Measurements from ENCODE around the gene PVRIG. TPM values are rescaled to one million over a fixed set of nuclear protein-coding genes. Genes with fewer than 3 reads are reported as not detected.
"Not testable (repeated sequence)": the region's sequence is repeated elsewhere in the genome, so short reads cannot be mapped to it uniquely, and the experiment has no call there.

Gene PVRIG
- total RNA-seq, 1 experiment from 2014 or later: not detected

DNA sequence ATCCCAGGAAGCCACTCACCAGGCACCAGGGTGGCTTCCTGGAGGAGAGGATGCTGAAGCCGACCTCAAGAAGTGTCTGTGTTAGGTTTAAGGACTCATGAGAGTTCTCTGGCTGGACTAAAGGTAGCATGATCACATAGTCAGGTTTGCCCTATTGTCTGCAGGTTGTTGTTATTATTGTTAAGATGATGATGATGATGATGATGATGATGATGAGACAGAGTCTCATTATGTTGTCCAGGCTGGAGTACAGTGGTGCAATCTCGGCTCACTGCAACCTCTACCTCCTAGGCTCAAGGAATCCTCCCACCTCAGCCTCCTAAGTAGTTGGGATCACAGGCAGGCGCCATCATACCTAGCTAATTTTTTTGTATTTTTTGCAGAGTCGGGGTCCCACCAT, 44.5 kb downstream of the PVRIG start:
- POLR2A ChIA-PET (ENCODE audit: low non-redundant PET): not testable (repeated sequence)

DNA sequence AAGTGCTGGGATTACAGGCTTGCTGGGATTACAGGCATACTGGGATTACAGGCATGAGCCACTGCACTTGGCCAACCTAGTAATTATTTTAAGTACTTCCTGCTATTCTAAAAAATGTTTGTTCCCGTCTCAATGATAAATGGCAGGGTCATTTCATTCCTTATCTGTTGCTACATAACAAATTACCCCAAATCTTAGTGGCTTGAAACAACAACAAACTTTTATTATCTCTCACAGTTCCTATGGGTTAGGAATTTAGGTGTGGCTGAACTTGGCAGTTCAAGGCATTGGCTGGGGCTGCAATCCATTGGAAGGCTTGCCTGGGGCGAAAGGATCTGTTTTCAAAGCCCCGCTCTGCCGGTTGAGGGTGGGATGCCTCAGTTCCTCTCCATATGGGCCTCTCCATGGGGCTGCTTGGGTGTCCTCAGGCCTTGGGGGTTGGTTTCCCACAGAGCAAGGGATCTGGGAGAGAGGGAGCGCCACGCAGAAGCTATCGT, 45.0 kb downstream of the PVRIG start:
- BruUV-seq (replicated peaks); H3K36me3 ChIP-seq (ENCODE audit: insufficient read depth, low read length, poor library complexity, severe bottlenecking); intact Hi-C loops (cut with micrococcal nuclease; ENCODE audit: unreplicated experiment): not testable (repeated sequence)

More for the DNA sequence above, 44.5 kb downstream of the PVRIG start:
- H3K9me3 ChIP-seq (ENCODE audit: low read depth, low read length, poor library complexity, severe bottlenecking); H3K4me3 ChIP-seq (ENCODE audit: low read depth, low read length, poor library complexity, severe bottlenecking); H3K27ac ChIP-seq (ENCODE audit: low read depth, low read length, poor library complexity, severe bottlenecking); intact Hi-C loops (cut with micrococcal nuclease; ENCODE audit: unreplicated experiment); CTCF ChIA-PET; H3K4me1 ChIP-seq (ENCODE audit: insufficient read depth, low read length, poor library complexity, severe bottlenecking); BruUV-seq (replicated peaks); DNase-seq (ENCODE audit: low spot score); H3K36me3 ChIP-seq (ENCODE audit: insufficient read depth, low read length, poor library complexity, severe bottlenecking); H3K27me3 ChIP-seq (replicated peaks; ENCODE audit: insufficient read depth, low read depth, low read length, poor library complexity): not testable (repeated sequence)

DNA sequence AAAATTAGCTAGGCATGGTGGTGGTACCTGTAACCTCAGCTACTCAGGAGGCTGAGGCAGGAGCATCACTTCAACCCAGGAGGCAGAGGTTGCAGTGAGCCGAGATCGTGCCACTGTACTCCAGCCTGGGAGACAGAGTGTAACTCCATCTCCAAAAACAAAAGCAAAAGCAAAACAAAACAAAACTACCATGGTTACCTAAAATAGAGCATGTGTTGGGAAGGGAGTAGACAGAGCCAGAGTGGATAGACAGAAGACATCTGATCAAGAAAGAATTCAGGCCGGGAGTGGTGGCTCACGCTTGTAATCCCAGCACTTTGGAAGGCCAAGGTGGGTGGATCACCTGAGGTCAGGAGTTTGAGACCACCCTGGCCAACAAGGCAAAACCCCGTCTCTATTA, 46.1 kb downstream of the PVRIG start:
- DNase-seq (ENCODE audit: low spot score); H3K27ac ChIP-seq (ENCODE audit: low read depth, low read length, poor library complexity, severe bottlenecking); H3K27me3 ChIP-seq (replicated peaks; ENCODE audit: insufficient read depth, low read depth, low read length, poor library complexity); CTCF ChIA-PET; POLR2A ChIA-PET (ENCODE audit: low non-redundant PET); intact Hi-C loops (cut with micrococcal nuclease; ENCODE audit: unreplicated experiment); H3K4me1 ChIP-seq (ENCODE audit: insufficient read depth, low read length, poor library complexity, severe bottlenecking); H3K9me3 ChIP-seq (ENCODE audit: low read depth, low read length, poor library complexity, severe bottlenecking); H3K36me3 ChIP-seq (ENCODE audit: insufficient read depth, low read length, poor library complexity, severe bottlenecking); H3K4me3 ChIP-seq (ENCODE audit: low read depth, low read length, poor library complexity, severe bottlenecking); BruUV-seq (replicated peaks): not testable (repeated sequence)

More for the DNA sequence above, 45.0 kb downstream of the PVRIG start:
- H3K27me3 ChIP-seq (replicated peaks; ENCODE audit: insufficient read depth, low read depth, low read length, poor library complexity); H3K4me1 ChIP-seq (ENCODE audit: insufficient read depth, low read length, poor library complexity, severe bottlenecking); CTCF ChIA-PET; H3K4me3 ChIP-seq (ENCODE audit: low read depth, low read length, poor library complexity, severe bottlenecking); H3K9me3 ChIP-seq (ENCODE audit: low read depth, low read length, poor library complexity, severe bottlenecking); DNase-seq (ENCODE audit: low spot score); H3K27ac ChIP-seq (ENCODE audit: low read depth, low read length, poor library complexity, severe bottlenecking): not testable (repeated sequence)
- POLR2A ChIA-PET (ENCODE audit: low non-redundant PET): interaction anchor here (0.6 kb wide), 1 partner anchor 9 kb away, joined by 17 read pairs; no protein-coding TSS in a partner anchor

DNA sequence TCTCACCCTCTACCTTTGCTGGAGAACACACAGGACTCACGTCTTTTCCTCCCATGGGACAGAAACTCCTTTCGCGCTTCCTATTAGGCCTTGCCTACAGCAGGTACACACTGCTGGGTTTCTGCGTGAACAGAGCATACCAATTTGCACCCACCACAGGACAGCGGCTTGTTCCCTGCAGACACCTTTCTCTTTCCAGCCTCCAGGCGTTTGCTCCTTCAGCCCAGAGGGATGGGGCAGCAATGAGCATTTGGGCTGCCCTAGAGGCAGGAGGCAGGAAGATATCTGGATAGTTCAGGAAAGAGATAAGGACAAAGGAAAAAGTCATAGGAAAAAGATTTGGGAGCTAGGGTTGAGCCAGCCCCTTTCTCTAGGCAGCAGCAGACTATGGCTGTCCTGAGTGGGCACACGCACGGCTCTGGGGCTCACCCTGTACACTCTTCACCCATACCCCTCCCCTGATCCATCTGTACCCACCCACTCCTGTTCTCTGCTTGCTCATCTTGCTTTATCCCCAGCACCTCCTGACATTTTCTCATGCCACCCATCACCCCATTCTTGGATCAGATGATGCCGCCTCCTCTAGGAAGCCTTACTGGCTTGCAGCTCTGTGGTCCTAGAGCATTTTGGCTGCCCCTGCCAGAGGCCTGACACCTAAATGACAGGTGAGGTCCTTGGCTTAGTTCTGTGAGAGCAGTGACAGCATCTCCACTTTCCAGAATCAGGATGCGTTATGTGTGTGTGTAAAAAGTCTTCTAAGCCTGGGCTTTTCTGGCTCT, 47.0 kb downstream of the PVRIG start:
- intact Hi-C loops (cut with micrococcal nuclease; ENCODE audit: unreplicated experiment): no loop called here
- no peaks in the 10 kb centered on the region for H3K9me3 ChIP-seq (ENCODE audit: low read depth, low read length, poor library complexity, severe bottlenecking)
- ChIA-PET POLR2A (ENCODE audit: low non-redundant PET) (no interaction called here), CTCF (no interaction called here)
- no peaks in the 10 kb centered on the region for H3K27me3 ChIP-seq (replicated peaks; ENCODE audit: insufficient read depth, low read depth, low read length, poor library complexity)
- DNase-seq (ENCODE audit: low spot score): no peak
- H3K36me3 ChIP-seq (ENCODE audit: insufficient read depth, low read length, poor library complexity, severe bottlenecking): no peaks in the 10 kb centered on the region
- H3K4me1 ChIP-seq (ENCODE audit: insufficient read depth, low read length, poor library complexity, severe bottlenecking): no peaks in the 10 kb centered on the region
- TF ChIP-seq EZH2 (IDR thresholded peaks at IDR 0.05; ENCODE audit: borderline replicate concordance, low read depth, low read length, poor library complexity, severe bottlenecking): no peak
- TF ChIP-seq, protein P1, sequence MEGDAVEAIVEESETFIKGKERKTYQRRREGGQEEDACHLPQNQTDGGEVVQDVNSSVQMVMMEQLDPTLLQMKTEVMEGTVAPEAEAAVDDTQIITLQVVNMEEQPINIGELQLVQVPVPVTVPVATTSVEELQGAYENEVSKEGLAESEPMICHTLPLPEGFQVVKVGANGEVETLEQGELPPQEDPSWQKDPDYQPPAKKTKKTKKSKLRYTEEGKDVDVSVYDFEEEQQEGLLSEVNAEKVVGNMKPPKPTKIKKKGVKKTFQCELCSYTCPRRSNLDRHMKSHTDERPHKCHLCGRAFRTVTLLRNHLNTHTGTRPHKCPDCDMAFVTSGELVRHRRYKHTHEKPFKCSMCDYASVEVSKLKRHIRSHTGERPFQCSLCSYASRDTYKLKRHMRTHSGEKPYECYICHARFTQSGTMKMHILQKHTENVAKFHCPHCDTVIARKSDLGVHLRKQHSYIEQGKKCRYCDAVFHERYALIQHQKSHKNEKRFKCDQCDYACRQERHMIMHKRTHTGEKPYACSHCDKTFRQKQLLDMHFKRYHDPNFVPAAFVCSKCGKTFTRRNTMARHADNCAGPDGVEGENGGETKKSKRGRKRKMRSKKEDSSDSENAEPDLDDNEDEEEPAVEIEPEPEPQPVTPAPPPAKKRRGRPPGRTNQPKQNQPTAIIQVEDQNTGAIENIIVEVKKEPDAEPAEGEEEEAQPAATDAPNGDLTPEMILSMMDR (conservative IDR thresholded peaks at IDR 0.05; ENCODE audit: low read depth, low read length): no peak
- H3K27ac ChIP-seq (ENCODE audit: low read depth, low read length, poor library complexity, severe bottlenecking): no peak overlapping the region
- BruUV-seq (replicated peaks): no TSS peak
- H3K4me3 ChIP-seq (ENCODE audit: low read depth, low read length, poor library complexity, severe bottlenecking): no peak overlapping the region
